GM23338 (cell line): ENCODE measurements around the gene AK3. TPM values are rescaled to one million over a fixed set of nuclear protein-coding genes. Genes with fewer than 3 reads are reported as not detected.

ENCODE experiments used
- ATAC-seq: fragments of 200-7000 bp; cut with Tn5 transposase; 3 replicates; pipeline ENCODE4 v1.9.1; 2020
- DNase-seq: peaks from one replicate; pipeline ENCODE4 v3.0.0-alpha.2; 2015; ENCODE audit warnings: low spot score
- H2AFZ ChIP-seq: fragments of 200-600 bp; sonication (generic); 2 replicates; pipeline ENCODE4 v1.8.0; 2016; ENCODE audit warnings: antibody characterized with exemption, mild to moderate bottlenecking, moderate library complexity
- H3F3A ChIP-seq: fragments of 200-600 bp; sonication (generic); replicated peaks from 2 replicates; pipeline ENCODE4 v1.8.0; 2017; ENCODE audit warnings: antibody characterized with exemption, mixed run types, low read depth
- H3K27ac ChIP-seq: fragments of 200-600 bp; sonication (generic); 2 replicates; pipeline ENCODE4 v1.6.1; 2016; ENCODE audit warnings: low read depth
- H3K27me3 ChIP-seq: fragments of 200-600 bp; sonication (generic); 2 replicates; pipeline ENCODE4 v1.8.0; 2016; ENCODE audit warnings: mild to moderate bottlenecking, mixed run types, moderate library complexity; ENCODE audit not compliant: insufficient read depth
- H3K36me3 ChIP-seq: fragments of 200-600 bp; sonication (generic); 2 replicates; pipeline ENCODE4 v1.8.0; 2016; ENCODE audit warnings: mild to moderate bottlenecking; ENCODE audit not compliant: insufficient read depth
- H3K4me1 ChIP-seq: fragments of 200-600 bp; sonication (generic); 2 replicates; pipeline ENCODE4 v1.8.0; 2016; ENCODE audit warnings: mild to moderate bottlenecking, moderate library complexity; ENCODE audit not compliant: insufficient read depth
- H3K4me2 ChIP-seq: fragments of 200-600 bp; sonication (generic); 2 replicates; pipeline ENCODE4 v1.7.1; 2017; ENCODE audit warnings: mixed run types
- H3K4me3 ChIP-seq: fragments of 200-600 bp; sonication (generic); 2 replicates; pipeline ENCODE4 v1.6.1; 2016; ENCODE audit warnings: mixed run types
- H3K79me2 ChIP-seq: fragments of 200-600 bp; sonication (generic); replicated peaks from 2 replicates; pipeline ENCODE4 v1.8.0; 2017; ENCODE audit warnings: mild to moderate bottlenecking; ENCODE audit not compliant: insufficient read depth
- H3K9me2 ChIP-seq: fragments of 200-600 bp; sonication (generic); 2 replicates; pipeline ENCODE4 v1.8.0; 2017; ENCODE audit not compliant: insufficient read depth
- H4K20me1 ChIP-seq: fragments of 200-600 bp; sonication (generic); replicated peaks from 2 replicates; pipeline ENCODE4 v1.8.0; 2017; ENCODE audit warnings: mild to moderate bottlenecking; ENCODE audit not compliant: insufficient read depth
- H3K27ac Mint-ChIP-seq: 2 replicates; pipeline ENCODE4 v1.8.0; 2020; ENCODE audit warnings: inconsistent platforms, mild to moderate bottlenecking, moderate library complexity, mixed read lengths
- H3K27me3 Mint-ChIP-seq: 3 replicates; pipeline ENCODE4 v1.8.0; 2022; ENCODE audit warnings: low read depth, mild to moderate bottlenecking, moderate library complexity, mixed read lengths, inconsistent platforms; ENCODE audit not compliant: insufficient read depth, poor library complexity
- H3K36me3 Mint-ChIP-seq: 3 replicates; pipeline ENCODE4 v1.8.0; 2021; ENCODE audit warnings: low read depth, mild to moderate bottlenecking, inconsistent platforms, moderate library complexity, mixed read lengths
- H3K4me1 Mint-ChIP-seq: 3 replicates; pipeline ENCODE4 v1.8.0; 2020; ENCODE audit warnings: mild to moderate bottlenecking, inconsistent platforms, mixed read lengths
- H3K4me3 Mint-ChIP-seq: 3 replicates; pipeline ENCODE4 v1.8.0; 2021; ENCODE audit warnings: moderate library complexity, mild to moderate bottlenecking, inconsistent platforms, mixed read lengths
- H3K9me3 Mint-ChIP-seq: 3 replicates; pipeline ENCODE4 v1.8.0; 2020; ENCODE audit warnings: moderate library complexity, mild to moderate bottlenecking, inconsistent platforms, mixed read lengths
- CREB1 ChIP-seq: fragments of 250-450 bp; sonication (Bioruptor Pico); IDR thresholded peaks from 2 replicates; pipeline ENCODE4 v1.5.0; 2020; ENCODE audit warnings: low read depth, mild to moderate bottlenecking, moderate library complexity
- EZH2 ChIP-seq: fragments of 200-600 bp; sonication (generic); IDR thresholded peaks from one replicate; pipeline ENCODE4 v1.8.0; 2017; ENCODE audit warnings: antibody characterized with exemption, mild to moderate bottlenecking, low read depth; ENCODE audit not compliant: unreplicated experiment
- EZH2phosphoT487 ChIP-seq: fragments of 200-600 bp; sonication (generic); IDR thresholded peaks from one replicate; pipeline ENCODE4 v1.8.1; 2018; ENCODE audit warnings: antibody characterized with exemption; ENCODE audit not compliant: unreplicated experiment
- JUNB ChIP-seq: IDR thresholded peaks from one replicate; pipeline ENCODE4 v1.6.1; 2016; ENCODE audit warnings: antibody characterized with exemption; ENCODE audit not compliant: unreplicated experiment
- NANOG ChIP-seq: IDR thresholded peaks from 2 replicates; pipeline ENCODE4 v1.6.1; 2016; ENCODE audit warnings: antibody characterized with exemption, borderline replicate concordance
- POLR2AphosphoS5 ChIP-seq: IDR thresholded peaks from 2 replicates; pipeline ENCODE4 v1.6.1; 2016; ENCODE audit warnings: antibody characterized with exemption, low read depth
- STAT1 ChIP-seq: IDR thresholded peaks from one replicate; pipeline ENCODE4 v1.6.1; 2016; ENCODE audit warnings: antibody characterized with exemption; ENCODE audit not compliant: unreplicated experiment
- ZNF114 ChIP-seq: fragments of 250-450 bp; sonication (Bioruptor Pico); IDR thresholded peaks from 2 replicates; pipeline ENCODE4 v1.5.0; 2020; ENCODE audit warnings: mild to moderate bottlenecking, moderate library complexity
- ZNF331 ChIP-seq: fragments of 250-450 bp; sonication (Bioruptor Pico); IDR thresholded peaks from 2 replicates; pipeline ENCODE4 v1.5.0; 2020; ENCODE audit warnings: low read depth, mild to moderate bottlenecking, moderate library complexity
- polyA plus RNA-seq: library from polyadenylated mRNA; unstranded; fragments of >200 nt; fragmentation: Nextera tagmentation; extraction: Ambion mirVana; gene quantifications from 2 replicates; pipeline ENCODE4 v1.2.1, GENCODE V29; 2016
- total RNA-seq: library from RNA; depleted of rRNA; stranded (reverse); fragments of >200 nt; shearing (Covaris generic); gene quantifications from 2 replicates; pipeline ENCODE4 v1.2.3, GENCODE V29; 2014
- TF ChIP-seq, protein P1 (sequence below): fragments of 250-450 bp; sonication (Bioruptor Pico); IDR thresholded peaks from 2 replicates; pipeline ENCODE4 v1.5.0; 2020; ENCODE audit warnings: mild to moderate bottlenecking, moderate library complexity
- TF ChIP-seq, protein P2 (sequence below): IDR thresholded peaks from 2 replicates; pipeline ENCODE4 v1.6.1; 2016; ENCODE audit warnings: antibody characterized with exemption
- TF ChIP-seq, protein P3 (sequence below): IDR thresholded peaks from one replicate; pipeline ENCODE4 v1.6.1; 2018; ENCODE audit warnings: antibody characterized with exemption; ENCODE audit not compliant: unreplicated experiment
- TF ChIP-seq, protein P4 (sequence below), 2 experiments: fragments of 200-600 bp in 1 of 2; sonication (generic) in 1 of 2; conservative IDR thresholded peaks; 2 replicates each; pipeline versions ENCODE4 v1.5.1 to v1.6.1; 2016 to 2017; ENCODE audit warnings: antibody characterized with exemption in 2 of 2, low read depth in 2 of 2, mild to moderate bottlenecking in 2 of 2, moderate library complexity in 1 of 2

AK3 gene
- total and polyA plus RNA-seq, 2 experiments from 2014 or later: 30.1 to 40.2 TPM

DNA sequence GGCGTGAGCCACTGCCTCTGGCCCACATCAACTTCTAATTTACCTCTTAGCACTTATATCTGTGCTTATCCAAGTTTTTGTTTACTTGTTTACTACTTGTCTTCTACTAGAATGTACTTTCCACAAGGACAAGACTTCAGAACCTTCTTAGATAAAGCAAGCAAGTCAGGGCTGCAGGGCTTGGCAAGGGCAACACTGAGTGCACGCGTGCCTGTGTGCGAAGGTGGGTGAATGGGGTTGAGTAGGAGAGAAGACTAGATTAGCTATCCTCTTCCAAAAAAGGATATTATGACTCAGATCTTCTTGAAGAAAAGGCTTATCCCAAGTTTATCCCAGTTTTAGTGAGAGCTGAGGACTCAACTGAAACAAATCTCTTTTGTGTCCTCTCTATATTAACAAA, 19.3 kb downstream of the AK3 start:
- Histone ChIP-seq H3K79me2 (peaks cover 15% of the 10 kb centered on the region; the same call in 1 of the 2 replicates), H2AFZ (no peak overlapping the region), H4K20me1 (no peaks in the 10 kb centered on the region; the same call in 1 of the 2 replicates), H3K9me2 (no peaks in the 10 kb centered on the region; the same call in 1 of the 2 replicates), H3K36me3 (peaks cover 12% of the 10 kb centered on the region; the same call in 1 of the 2 replicates), H3F3A (no peaks in the 10 kb centered on the region), H3K4me1 (no peaks in the 10 kb centered on the region), H3K27ac (no peak overlapping the region), H3K27me3 (no peaks in the 10 kb centered on the region), H3K4me2 (no peak overlapping the region), H3K4me3 (no peak overlapping the region)
- H3K36me3 Mint-ChIP-seq: peaks cover 15% of the 10 kb centered on the region; the same call in 2 of the 3 replicates
- no peaks in the 10 kb centered on the region for H3K4me1 Mint-ChIP-seq
- TF ChIP-seq ZNF331 (CRISPR knock-in tag) (no peak), POLR2AphosphoS5 (no peak), STAT1 (no peak), NANOG (no peak), EZH2phosphoT487 (no peak), EZH2 (no peak), CREB1 (CRISPR knock-in tag) (no peak), JUNB (no peak), ZNF114 (CRISPR knock-in tag) (no peak)
- TF ChIP-seq, protein P1, sequence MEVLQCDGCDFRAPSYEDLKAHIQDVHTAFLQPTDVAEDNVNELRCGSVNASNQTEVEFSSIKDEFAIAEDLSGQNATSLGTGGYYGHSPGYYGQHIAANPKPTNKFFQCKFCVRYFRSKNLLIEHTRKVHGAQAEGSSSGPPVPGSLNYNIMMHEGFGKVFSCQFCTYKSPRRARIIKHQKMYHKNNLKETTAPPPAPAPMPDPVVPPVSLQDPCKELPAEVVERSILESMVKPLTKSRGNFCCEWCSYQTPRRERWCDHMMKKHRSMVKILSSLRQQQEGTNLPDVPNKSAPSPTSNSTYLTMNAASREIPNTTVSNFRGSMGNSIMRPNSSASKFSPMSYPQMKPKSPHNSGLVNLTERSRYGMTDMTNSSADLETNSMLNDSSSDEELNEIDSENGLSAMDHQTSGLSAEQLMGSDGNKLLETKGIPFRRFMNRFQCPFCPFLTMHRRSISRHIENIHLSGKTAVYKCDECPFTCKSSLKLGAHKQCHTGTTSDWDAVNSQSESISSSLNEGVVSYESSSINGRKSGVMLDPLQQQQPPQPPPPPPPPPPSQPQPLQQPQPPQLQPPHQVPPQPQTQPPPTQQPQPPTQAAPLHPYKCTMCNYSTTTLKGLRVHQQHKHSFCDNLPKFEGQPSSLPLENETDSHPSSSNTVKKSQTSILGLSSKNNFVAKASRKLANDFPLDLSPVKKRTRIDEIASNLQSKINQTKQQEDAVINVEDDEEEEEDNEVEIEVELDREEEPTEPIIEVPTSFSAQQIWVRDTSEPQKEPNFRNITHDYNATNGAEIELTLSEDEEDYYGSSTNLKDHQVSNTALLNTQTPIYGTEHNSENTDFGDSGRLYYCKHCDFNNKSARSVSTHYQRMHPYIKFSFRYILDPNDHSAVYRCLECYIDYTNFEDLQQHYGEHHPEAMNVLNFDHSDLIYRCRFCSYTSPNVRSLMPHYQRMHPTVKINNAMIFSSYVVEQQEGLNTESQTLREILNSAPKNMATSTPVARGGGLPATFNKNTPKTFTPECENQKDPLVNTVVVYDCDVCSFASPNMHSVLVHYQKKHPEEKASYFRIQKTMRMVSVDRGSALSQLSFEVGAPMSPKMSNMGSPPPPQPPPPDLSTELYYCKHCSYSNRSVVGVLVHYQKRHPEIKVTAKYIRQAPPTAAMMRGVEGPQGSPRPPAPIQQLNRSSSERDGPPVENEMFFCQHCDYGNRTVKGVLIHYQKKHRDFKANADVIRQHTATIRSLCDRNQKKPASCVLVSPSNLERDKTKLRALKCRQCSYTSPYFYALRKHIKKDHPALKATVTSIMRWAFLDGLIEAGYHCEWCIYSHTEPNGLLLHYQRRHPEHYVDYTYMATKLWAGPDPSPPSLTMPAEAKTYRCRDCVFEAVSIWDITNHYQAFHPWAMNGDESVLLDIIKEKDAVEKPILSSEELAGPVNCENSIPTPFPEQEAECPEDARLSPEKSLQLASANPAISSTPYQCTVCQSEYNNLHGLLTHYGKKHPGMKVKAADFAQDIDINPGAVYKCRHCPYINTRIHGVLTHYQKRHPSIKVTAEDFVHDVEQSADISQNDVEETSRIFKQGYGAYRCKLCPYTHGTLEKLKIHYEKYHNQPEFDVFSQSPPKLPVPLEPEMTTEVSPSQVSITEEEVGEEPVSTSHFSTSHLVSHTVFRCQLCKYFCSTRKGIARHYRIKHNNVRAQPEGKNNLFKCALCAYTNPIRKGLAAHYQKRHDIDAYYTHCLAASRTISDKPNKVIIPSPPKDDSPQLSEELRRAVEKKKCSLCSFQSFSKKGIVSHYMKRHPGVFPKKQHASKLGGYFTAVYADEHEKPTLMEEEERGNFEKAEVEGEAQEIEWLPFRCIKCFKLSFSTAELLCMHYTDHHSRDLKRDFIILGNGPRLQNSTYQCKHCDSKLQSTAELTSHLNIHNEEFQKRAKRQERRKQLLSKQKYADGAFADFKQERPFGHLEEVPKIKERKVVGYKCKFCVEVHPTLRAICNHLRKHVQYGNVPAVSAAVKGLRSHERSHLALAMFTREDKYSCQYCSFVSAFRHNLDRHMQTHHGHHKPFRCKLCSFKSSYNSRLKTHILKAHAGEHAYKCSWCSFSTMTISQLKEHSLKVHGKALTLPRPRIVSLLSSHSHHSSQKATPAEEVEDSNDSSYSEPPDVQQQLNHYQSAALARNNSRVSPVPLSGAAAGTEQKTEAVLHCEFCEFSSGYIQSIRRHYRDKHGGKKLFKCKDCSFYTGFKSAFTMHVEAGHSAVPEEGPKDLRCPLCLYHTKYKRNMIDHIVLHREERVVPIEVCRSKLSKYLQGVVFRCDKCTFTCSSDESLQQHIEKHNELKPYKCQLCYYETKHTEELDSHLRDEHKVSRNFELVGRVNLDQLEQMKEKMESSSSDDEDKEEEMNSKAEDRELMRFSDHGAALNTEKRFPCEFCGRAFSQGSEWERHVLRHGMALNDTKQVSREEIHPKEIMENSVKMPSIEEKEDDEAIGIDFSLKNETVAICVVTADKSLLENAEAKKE (CRISPR knock-in tag): no peak
- TF ChIP-seq, protein P2, sequence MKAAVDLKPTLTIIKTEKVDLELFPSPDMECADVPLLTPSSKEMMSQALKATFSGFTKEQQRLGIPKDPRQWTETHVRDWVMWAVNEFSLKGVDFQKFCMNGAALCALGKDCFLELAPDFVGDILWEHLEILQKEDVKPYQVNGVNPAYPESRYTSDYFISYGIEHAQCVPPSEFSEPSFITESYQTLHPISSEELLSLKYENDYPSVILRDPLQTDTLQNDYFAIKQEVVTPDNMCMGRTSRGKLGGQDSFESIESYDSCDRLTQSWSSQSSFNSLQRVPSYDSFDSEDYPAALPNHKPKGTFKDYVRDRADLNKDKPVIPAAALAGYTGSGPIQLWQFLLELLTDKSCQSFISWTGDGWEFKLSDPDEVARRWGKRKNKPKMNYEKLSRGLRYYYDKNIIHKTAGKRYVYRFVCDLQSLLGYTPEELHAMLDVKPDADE: no peak
- TF ChIP-seq, protein P3, sequence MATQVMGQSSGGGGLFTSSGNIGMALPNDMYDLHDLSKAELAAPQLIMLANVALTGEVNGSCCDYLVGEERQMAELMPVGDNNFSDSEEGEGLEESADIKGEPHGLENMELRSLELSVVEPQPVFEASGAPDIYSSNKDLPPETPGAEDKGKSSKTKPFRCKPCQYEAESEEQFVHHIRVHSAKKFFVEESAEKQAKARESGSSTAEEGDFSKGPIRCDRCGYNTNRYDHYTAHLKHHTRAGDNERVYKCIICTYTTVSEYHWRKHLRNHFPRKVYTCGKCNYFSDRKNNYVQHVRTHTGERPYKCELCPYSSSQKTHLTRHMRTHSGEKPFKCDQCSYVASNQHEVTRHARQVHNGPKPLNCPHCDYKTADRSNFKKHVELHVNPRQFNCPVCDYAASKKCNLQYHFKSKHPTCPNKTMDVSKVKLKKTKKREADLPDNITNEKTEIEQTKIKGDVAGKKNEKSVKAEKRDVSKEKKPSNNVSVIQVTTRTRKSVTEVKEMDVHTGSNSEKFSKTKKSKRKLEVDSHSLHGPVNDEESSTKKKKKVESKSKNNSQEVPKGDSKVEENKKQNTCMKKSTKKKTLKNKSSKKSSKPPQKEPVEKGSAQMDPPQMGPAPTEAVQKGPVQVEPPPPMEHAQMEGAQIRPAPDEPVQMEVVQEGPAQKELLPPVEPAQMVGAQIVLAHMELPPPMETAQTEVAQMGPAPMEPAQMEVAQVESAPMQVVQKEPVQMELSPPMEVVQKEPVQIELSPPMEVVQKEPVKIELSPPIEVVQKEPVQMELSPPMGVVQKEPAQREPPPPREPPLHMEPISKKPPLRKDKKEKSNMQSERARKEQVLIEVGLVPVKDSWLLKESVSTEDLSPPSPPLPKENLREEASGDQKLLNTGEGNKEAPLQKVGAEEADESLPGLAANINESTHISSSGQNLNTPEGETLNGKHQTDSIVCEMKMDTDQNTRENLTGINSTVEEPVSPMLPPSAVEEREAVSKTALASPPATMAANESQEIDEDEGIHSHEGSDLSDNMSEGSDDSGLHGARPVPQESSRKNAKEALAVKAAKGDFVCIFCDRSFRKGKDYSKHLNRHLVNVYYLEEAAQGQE: no peak
- TF ChIP-seq, protein P4, sequence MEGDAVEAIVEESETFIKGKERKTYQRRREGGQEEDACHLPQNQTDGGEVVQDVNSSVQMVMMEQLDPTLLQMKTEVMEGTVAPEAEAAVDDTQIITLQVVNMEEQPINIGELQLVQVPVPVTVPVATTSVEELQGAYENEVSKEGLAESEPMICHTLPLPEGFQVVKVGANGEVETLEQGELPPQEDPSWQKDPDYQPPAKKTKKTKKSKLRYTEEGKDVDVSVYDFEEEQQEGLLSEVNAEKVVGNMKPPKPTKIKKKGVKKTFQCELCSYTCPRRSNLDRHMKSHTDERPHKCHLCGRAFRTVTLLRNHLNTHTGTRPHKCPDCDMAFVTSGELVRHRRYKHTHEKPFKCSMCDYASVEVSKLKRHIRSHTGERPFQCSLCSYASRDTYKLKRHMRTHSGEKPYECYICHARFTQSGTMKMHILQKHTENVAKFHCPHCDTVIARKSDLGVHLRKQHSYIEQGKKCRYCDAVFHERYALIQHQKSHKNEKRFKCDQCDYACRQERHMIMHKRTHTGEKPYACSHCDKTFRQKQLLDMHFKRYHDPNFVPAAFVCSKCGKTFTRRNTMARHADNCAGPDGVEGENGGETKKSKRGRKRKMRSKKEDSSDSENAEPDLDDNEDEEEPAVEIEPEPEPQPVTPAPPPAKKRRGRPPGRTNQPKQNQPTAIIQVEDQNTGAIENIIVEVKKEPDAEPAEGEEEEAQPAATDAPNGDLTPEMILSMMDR (conservative IDR thresholded peaks at IDR 0.05; ENCODE audit: low read depth in 2 of 2): no peak
- no peaks in the 10 kb centered on the region for H3K27me3 Mint-ChIP-seq
- no peak overlapping the region for H3K4me3 Mint-ChIP-seq
- DNase-seq: no peak
- H3K9me3 Mint-ChIP-seq: no peaks in the 10 kb centered on the region
- no peak for ATAC-seq
- no peak overlapping the region for H3K27ac Mint-ChIP-seq
